GM03348 (cell line): ENCODE data around the gene DIS3L.
"Not testable (repeated sequence)": the region's sequence is repeated elsewhere in the genome, so short reads cannot be mapped to it uniquely, and the experiment has no call there.

Experiments used
- DNase-seq: peaks from one replicate; pipeline ENCODE4 v3.0.0; 2012; ENCODE audit warnings: low spot score

The DIS3L gene

GRCh38 chr15:66310786-66311185, 17.4 kb downstream of the DIS3L start:
- DNase-seq: no peak

- DNase-seq: no peak
Measured at GRCh38 chr15:66312144-66312543, 18.8 kb downstream of the DIS3L start.

GRCh38 chr15:66323312-66323928, 30.1 kb downstream of the DIS3L start:
- DNase-seq: no peak

GRCh38 chr15:66326051-66326450, 32.7 kb downstream of the DIS3L start:
- no peak for DNase-seq

- DNase-seq: no peak
Measured at GRCh38 chr15:66327736-66328135, 34.4 kb downstream of the DIS3L start.

- DNase-seq: no peak
Measured at GRCh38 chr15:66328771-66329170, 35.4 kb downstream of the DIS3L start.

- DNase-seq: not testable (repeated sequence)
Measured at GRCh38 chr15:66348530-66348929, 55.2 kb downstream of the DIS3L start.

GRCh38 chr15:66356077-66356358, 62.6 kb downstream of the DIS3L start:
- DNase-seq: no peak

GRCh38 chr15:66356359-66357236, 63.2 kb downstream of the DIS3L start, which contains the start of gene TIPIN:
Gene TIPIN, minus strand, starts transcription at chr15:66356685. Its CDS starts 3,738 bp downstream, at chr15:66352947.
- DNase-seq: peak; percentile 98

GRCh38 chr15:66359740-66360139, 66.4 kb downstream of the DIS3L start:
- DNase-seq: no peak

- not testable (repeated sequence) for DNase-seq
Measured at GRCh38 chr15:66361745-66362460, 68.5 kb downstream of the DIS3L start.

- DNase-seq: no peak
Measured at GRCh38 chr15:66362776-66363175, 69.4 kb downstream of the DIS3L start.

GRCh38 chr15:66364944-66365528, 71.7 kb downstream of the DIS3L start:
- no peak for DNase-seq

GRCh38 chr15:66369773-66370651, 76.6 kb downstream of the DIS3L start:
- DNase-seq: no peak

GRCh38 chr15:66374179-66374578, 80.8 kb downstream of the DIS3L start:
- DNase-seq: no peak

GRCh38 chr15:66378814-66379430, 85.6 kb downstream of the DIS3L start:
- DNase-seq: no peak

- DNase-seq: not testable (repeated sequence)
Measured at GRCh38 chr15:66381376-66381775, 88.0 kb downstream of the DIS3L start.
